Erythroblast (primary cell): ENCODE data around the gene POT1.

Experiments
- DNase-seq, 2 experiments: peaks; one replicate each; lab custom pipeline; 2025; lab: John Stamatoyannopoulos, UW
- GATA1 ChIP-seq: IDR thresholded peaks from 2 replicates; pipeline ENCODE4 v1.6.1; 2011; ENCODE audit warnings: low read depth, mild to moderate bottlenecking, control low read depth, low read length, moderate library complexity
- POLR2A ChIP-seq: IDR thresholded peaks from 2 replicates; pipeline ENCODE4 v1.6.1; 2011; ENCODE audit warnings: mild to moderate bottlenecking, low read length

The POT1 gene

GRCh38 chr7:124781418-124781817 lies 148.2 kb downstream of the POT1 start:
- DNase-seq: no peak
- TF ChIP-seq POLR2A (no peak), GATA1 (no peak)

- DNase-seq: no peak
- TF ChIP-seq GATA1 (no peak), POLR2A (no peak)
Measured at GRCh38 chr7:124780608-124781007, 149.0 kb downstream of the POT1 start.

GRCh38 chr7:124780056-124780455 lies 149.6 kb downstream of the POT1 start:
- TF ChIP-seq POLR2A: no peak
- no peak for TF ChIP-seq GATA1
- no peak for DNase-seq

GRCh38 chr7:124779620-124780019 lies 150.0 kb downstream of the POT1 start:
- no peak for TF ChIP-seq POLR2A
- no peak for TF ChIP-seq GATA1
- no peak for DNase-seq

- TF ChIP-seq GATA1 (no peak), POLR2A (no peak)
- DNase-seq: no peak
Measured at GRCh38 chr7:124779194-124779593, 150.4 kb downstream of the POT1 start.

GRCh38 chr7:124777268-124777667 lies 152.4 kb downstream of the POT1 start:
- no peak for DNase-seq
- TF ChIP-seq POLR2A (no peak), GATA1 (no peak)

- DNase-seq: no peak
- TF ChIP-seq GATA1: no peak
- no peak for TF ChIP-seq POLR2A
Measured at GRCh38 chr7:124776153-124776552, 153.5 kb downstream of the POT1 start.

GRCh38 chr7:124775422-124775821 lies 154.2 kb downstream of the POT1 start:
- DNase-seq: no peak
- TF ChIP-seq GATA1: no peak
- TF ChIP-seq POLR2A: no peak

GRCh38 chr7:124773938-124774337 lies 155.7 kb downstream of the POT1 start:
- TF ChIP-seq POLR2A (no peak), GATA1 (no peak)
- no peak for DNase-seq

GRCh38 chr7:124773339-124773738 lies 156.3 kb downstream of the POT1 start:
- DNase-seq: no peak
- no peak for TF ChIP-seq POLR2A
- TF ChIP-seq GATA1: no peak
